GM18867 (cell line): ENCODE data around the gene CAND2.
A peak's percentile ranks its signal among the peaks of the same experiment; 100 is the strongest.

Experiments
- ATAC-seq: cut with Tn5 transposase; IDR thresholded peaks from one replicate; pipeline ENCODE4 v1.9.1; 2021; ENCODE audit warnings: mild to moderate bottlenecking, moderate library complexity; ENCODE audit not compliant: unreplicated experiment

Gene CAND2

GRCh38 chr3:12799525-12800440 lies 3.3 kb downstream of the CAND2 start:
- no peak for ATAC-seq

GRCh38 chr3:12803371-12803770 lies 6.9 kb downstream of the CAND2 start:
- ATAC-seq, result no peak

GRCh38 chr3:12807066-12807465 lies 10.6 kb downstream of the CAND2 start:
- no peak for ATAC-seq

- no peak for ATAC-seq
These were observed 11.3 kb downstream of the CAND2 start for GRCh38 chr3:12807601-12808359.

GRCh38 chr3:12808587-12808986 lies 12.1 kb downstream of the CAND2 start:
- no peak for ATAC-seq

GRCh38 chr3:12809001-12809400 lies 12.5 kb downstream of the CAND2 start:
- no peak for ATAC-seq

- no peak for ATAC-seq
These were observed 13.0 kb downstream of the CAND2 start for GRCh38 chr3:12809435-12809834.

- ATAC-seq, result peak; percentile 98
These were observed 13.7 kb downstream of the CAND2 start for GRCh38 chr3:12810013-12810780.

- ATAC-seq, result no peak
These were observed 14.5 kb downstream of the CAND2 start for GRCh38 chr3:12810961-12811360.

GRCh38 chr3:12812812-12813211 lies 16.3 kb downstream of the CAND2 start:
- ATAC-seq, result no peak

GRCh38 chr3:12813967-12814366 lies 17.5 kb downstream of the CAND2 start:
- no peak for ATAC-seq

- no peak for ATAC-seq
These were observed 18.6 kb downstream of the CAND2 start for GRCh38 chr3:12815078-12815477.

GRCh38 chr3:12815719-12816118 lies 19.2 kb downstream of the CAND2 start:
- no peak for ATAC-seq

GRCh38 chr3:12816521-12817342 lies 20.3 kb downstream of the CAND2 start:
- ATAC-seq, result no peak

- no peak for ATAC-seq
These were observed 20.8 kb downstream of the CAND2 start for GRCh38 chr3:12817343-12817710.

GRCh38 chr3:12818273-12818672 lies 21.8 kb downstream of the CAND2 start:
- ATAC-seq, result no peak

GRCh38 chr3:12818773-12819172 lies 22.3 kb downstream of the CAND2 start:
- ATAC-seq, result no peak

- no peak for ATAC-seq
These were observed 26.4 kb downstream of the CAND2 start for GRCh38 chr3:12822725-12823373.

- ATAC-seq, result no peak
These were observed 27.8 kb downstream of the CAND2 start for GRCh38 chr3:12824299-12824698.

- no peak for ATAC-seq
These were observed 28.7 kb downstream of the CAND2 start for GRCh38 chr3:12825156-12825555.
